GM23248 (cell line): ENCODE data around the gene CCR1.

Experiments
- EZH2 ChIP-seq: fragments of 200-600 bp; sonication (generic); IDR thresholded peaks from 2 replicates; pipeline ENCODE4 v1.6.1; 2018; ENCODE audit warnings: antibody characterized with exemption, mild to moderate bottlenecking; ENCODE audit not compliant: insufficient read depth, poor library complexity, severe bottlenecking
- EZH2phosphoT487 ChIP-seq: fragments of 200-600 bp; sonication (generic); IDR thresholded peaks from 2 replicates; pipeline ENCODE4 v1.6.1; 2018; ENCODE audit warnings: antibody characterized with exemption, moderate library complexity, mild to moderate bottlenecking, low read depth; ENCODE audit not compliant: insufficient read depth

DNA sequence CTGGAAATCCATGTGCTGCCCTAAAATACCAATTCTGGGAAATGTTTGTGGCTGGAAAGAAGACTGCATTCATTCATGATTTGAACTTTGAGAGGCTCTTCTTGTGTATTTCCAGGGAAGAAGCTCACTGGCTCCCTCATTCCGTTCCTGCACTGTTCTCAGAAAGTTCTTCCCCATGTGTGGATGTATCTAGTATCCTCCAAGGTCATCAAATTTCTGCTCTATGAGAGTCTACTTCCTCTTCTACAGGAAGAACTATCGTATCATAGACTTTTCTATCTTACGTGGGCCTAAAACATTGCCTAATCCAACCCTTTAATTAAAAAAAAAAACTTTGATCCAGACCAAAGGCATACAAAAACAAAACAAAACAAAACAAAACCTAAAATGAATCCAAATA is 37.0 kb upstream of the CCR1 start:
- TF ChIP-seq EZH2phosphoT487, result no peak
- no peak for TF ChIP-seq EZH2
